Fibroblast of the aortic adventitia (primary cell): ENCODE data around the gene TAL1. TPM values are rescaled to one million over a fixed set of nuclear protein-coding genes. Genes with fewer than 3 reads are reported as not detected.
"Not testable (repeated sequence)": the region's sequence is repeated elsewhere in the genome, so short reads cannot be mapped to it uniquely, and the experiment has no call there.

Source experiments
- DNase-seq: peaks from one replicate; pipeline ENCODE4 v3.0.0-alpha.2; 2010; ENCODE audit warnings: low read depth
- H3K4me3 ChIP-seq: 2 replicates; pipeline ENCODE4 v1.5.1; 2011; ENCODE audit warnings: low read depth, mild to moderate bottlenecking, control low read depth, low read length, moderate library complexity
- CTCF ChIP-seq: IDR thresholded peaks from 2 replicates; pipeline ENCODE4 v1.5.1; 2011; ENCODE audit warnings: mild to moderate bottlenecking, low read length, control low read depth, inconsistent platforms; ENCODE audit not compliant: insufficient read depth
- total RNA-seq: library from RNA; depleted of rRNA; stranded (reverse); fragments of >200 nt; gene quantifications from 2 replicates; pipeline ENCODE4 v1.2.3, GENCODE V29; 2012; ENCODE audit warnings: low replicate concordance

TAL1 gene
- total RNA-seq, 1 donor = 0.36 TPM

DNA sequence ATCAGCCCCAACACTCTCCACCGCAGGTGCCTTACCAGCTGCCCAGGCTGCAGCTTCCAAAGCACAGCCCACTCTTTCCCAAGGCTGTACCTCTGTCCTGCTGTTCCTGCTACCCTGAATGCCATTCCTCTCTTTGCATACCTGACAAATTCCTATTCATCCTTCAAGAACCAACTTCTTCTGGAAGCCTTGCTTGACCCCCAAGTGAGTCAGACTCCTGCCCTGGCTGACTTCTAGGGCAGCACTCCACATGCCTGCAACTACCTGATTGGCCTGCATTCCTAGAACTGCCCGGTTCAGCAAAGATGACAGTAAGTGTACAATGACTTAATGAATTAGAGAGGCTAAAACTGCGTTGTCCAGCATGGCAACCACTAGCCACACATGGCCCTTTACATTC lies 21.4 kb downstream of the TAL1 start:
- H3K4me3 ChIP-seq = no peak overlapping the region
- DNase-seq = no peak
- no peak for TF ChIP-seq CTCF

DNA sequence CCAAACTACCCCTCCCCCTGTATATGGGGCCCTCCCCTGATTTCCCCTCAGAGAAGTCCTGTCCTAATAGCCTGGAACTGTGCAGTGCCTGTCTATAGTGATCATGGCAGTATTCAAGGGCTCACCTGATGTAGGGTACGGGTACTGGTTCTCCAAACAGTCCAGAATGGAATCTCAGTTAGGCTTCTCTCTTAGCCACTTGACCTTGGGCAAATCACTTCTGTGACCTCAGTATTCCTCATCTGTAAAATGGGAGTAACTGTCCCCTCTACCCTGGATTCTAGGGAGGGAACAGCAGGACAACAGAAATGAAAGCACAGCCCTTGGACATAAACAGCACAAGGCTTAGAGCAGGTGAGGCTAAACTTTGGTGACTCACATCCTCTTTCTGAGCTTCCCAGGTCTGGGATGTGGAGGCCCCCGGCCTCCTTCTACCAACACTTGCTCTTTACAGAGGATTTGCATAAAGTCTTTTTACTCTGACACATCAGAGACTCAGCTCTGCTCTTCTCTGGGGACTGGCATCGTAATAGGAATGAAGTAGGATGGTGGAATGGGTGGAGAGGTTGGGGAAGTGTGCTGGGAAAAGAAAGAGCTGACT lies 22.2 kb downstream of the TAL1 start:
- TF ChIP-seq CTCF = no peak
- H3K4me3 ChIP-seq = no peak overlapping the region
- DNase-seq = no peak

DNA sequence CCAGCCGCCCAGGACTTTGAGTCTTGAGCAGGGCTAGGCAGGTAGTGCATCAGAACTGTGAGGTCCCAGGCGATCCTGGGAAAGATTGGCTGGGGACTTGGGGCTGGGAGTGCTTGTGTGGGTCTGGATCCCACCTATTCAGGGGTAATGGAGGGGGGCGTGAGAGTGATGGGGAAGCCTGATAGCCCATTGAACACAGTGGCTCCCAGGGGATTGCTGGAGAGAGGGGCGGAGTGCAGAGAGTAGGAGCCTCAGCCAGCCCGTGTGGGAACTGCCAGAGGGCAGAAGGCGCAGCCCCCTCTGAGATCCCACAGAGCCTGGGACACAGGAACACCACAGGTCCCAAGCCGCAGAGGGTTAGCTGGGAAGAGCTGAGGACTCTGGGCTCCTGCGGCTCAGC lies 22.9 kb downstream of the TAL1 start:
- no peak for DNase-seq
- no peak overlapping the region for H3K4me3 ChIP-seq
- no peak for TF ChIP-seq CTCF

DNA sequence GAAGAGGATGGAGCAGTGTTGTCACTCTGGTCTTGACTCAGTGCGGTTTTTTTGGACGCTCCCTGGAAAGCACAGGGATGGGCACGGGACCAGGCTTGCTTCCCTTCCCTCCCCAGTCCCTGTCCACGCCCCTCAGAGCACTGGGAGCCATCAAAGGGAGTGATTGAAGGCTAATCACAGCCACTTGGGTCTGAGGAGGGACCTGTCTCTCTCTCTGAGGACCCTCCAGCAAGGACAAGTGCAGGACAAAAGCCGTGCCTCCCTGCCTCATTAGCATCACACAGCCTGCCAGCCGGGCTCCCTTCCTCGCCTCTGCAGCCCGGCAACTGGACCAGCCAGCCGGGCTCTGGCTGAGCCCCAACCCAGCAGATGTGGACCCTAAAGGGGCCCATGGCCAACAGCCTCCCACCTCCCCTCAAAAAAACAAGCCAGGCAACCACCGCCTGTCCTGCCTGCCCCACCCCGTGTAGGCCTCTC lies 23.6 kb downstream of the TAL1 start:
- TF ChIP-seq CTCF = no peak
- no peak overlapping the region for H3K4me3 ChIP-seq
- no peak for DNase-seq

- H3K4me3 ChIP-seq = no peak overlapping the region
- no peak for DNase-seq
- no peak for TF ChIP-seq CTCF
Observed at GRCh38 chr1:47207803-47208373, 24.1 kb downstream of the TAL1 start.

DNA sequence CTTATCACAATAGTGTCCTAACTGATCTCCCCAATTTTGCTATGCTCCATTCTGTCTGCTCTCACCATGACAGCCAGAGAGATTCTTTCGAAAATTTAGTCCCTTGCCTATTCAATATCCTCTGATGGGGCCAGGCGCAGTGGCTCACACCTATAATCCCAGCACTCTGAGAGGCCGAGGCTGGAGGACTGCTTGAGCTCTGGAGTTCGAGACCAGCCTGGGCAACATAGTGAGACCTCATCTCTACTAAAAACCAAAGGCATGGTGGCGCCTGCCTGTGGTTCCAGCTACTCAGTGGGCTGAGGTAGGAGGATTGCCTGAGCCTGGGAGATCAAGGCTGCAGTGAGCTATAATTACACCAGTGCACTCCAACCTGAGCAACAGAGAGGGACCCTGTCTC lies 26.1 kb downstream of the TAL1 start:
- no peak for DNase-seq
- H3K4me3 ChIP-seq = no peak overlapping the region
- no peak for TF ChIP-seq CTCF

DNA sequence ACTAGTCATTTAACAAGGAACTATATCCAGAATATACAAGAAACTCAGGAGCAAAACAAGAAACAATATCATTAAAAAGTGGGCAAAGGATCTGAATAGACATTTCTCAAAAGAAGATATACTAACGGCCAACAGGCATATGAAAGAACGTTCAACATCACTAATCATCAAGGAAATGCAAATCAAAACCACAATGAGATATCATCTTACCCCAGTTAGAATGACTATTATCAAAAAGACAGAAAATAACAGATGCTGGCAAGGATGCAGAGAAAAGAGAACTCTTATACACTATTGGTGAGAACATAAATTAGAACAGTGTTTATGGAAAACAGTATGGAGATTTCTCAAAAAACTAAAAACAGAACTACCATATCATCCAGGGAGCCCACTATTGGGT lies 28.5 kb downstream of the TAL1 start:
- DNase-seq, H3K4me3 ChIP-seq: not testable (repeated sequence)
